HL-60 (cell line): ENCODE results near the gene BCL11A.

ENCODE experiments used
- DNase-seq, 2 experiments: peaks; one replicate each; pipeline ENCODE4 v3.0.0-alpha.2; 2010 to 2020; ENCODE audit warnings: low read depth in 1 of 2, low spot score in 1 of 2
- H3K27ac ChIP-seq: fragments of 250-450 bp; sonication (Bioruptor Pico); replicated peaks from 2 replicates; pipeline ENCODE4 v1.5.1; 2020; ENCODE audit warnings: mild to moderate bottlenecking, moderate library complexity
- H3K27me3 ChIP-seq: fragments of 250-450 bp; sonication (Bioruptor Pico); 2 replicates; pipeline ENCODE4 v1.5.1; 2021; ENCODE audit warnings: mild to moderate bottlenecking, moderate library complexity; ENCODE audit not compliant: insufficient read depth, poor library complexity, severe bottlenecking
- H3K4me3 ChIP-seq: replicated peaks from 2 replicates; pipeline ENCODE4 v1.5.1; 2011; ENCODE audit warnings: mild to moderate bottlenecking, control low read depth, low read length; ENCODE audit not compliant: insufficient read depth
- CTCF ChIP-seq: IDR thresholded peaks from one replicate; pipeline ENCODE4 v1.5.1; 2011; ENCODE audit warnings: low read length, control low read depth, inconsistent platforms; ENCODE audit not compliant: insufficient read depth
- GABPA ChIP-seq: IDR thresholded peaks from 2 replicates; pipeline ENCODE4 v1.6.1; 2012; ENCODE audit warnings: low read depth
- POLR2AphosphoS5 ChIP-seq: IDR thresholded peaks from 2 replicates; pipeline ENCODE4 v1.6.1; 2012; ENCODE audit warnings: low read depth
- REST ChIP-seq: IDR thresholded peaks from 2 replicates; pipeline ENCODE4 v1.6.1; 2012; ENCODE audit warnings: low read depth; ENCODE audit not compliant: insufficient replicate concordance
- SPI1 ChIP-seq: IDR thresholded peaks from 2 replicates; pipeline ENCODE4 v1.6.1; 2012; ENCODE audit warnings: low read depth, mild to moderate bottlenecking, borderline replicate concordance

Gene BCL11A

GRCh38 chr2:60496475-60496874 is 57.0 kb downstream of the BCL11A start:
- no peaks in the 10 kb centered on the region for H3K27me3 ChIP-seq
- H3K27ac ChIP-seq: no peak overlapping the region
- TF ChIP-seq GABPA: no peak
- no peak for TF ChIP-seq POLR2AphosphoS5
- TF ChIP-seq REST: no peak
- no peak for TF ChIP-seq CTCF
- no peak for TF ChIP-seq SPI1
- DNase-seq: no peak
- H3K4me3 ChIP-seq: no peak overlapping the region

DNA sequence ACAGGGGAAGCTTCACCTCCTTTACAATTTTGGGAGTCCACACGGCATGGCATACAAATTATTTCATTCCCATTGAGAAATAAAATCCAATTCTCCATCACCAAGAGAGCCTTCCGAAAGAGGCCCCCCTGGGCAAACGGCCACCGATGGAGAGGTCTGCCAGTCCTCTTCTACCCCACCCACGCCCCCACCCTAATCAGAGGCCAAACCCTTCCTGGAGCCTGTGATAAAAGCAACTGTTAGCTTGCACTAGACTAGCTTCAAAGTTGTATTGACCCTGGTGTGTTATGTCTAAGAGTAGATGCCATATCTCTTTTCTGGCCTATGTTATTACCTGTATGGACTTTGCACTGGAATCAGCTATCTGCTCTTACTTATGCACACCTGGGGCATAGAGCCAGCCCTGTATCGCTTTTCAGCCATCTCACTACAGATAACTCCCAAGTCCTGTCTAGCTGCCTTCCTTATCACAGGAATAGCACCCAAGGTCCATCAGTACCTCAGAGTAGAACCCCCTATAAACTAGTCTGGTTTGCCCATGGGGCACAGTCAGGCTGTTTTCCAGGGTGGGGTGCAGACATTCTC is 58.3 kb downstream of the BCL11A start:
- H3K27ac ChIP-seq: no peak overlapping the region
- no peak overlapping the region for H3K4me3 ChIP-seq
- no peak for DNase-seq
- no peaks in the 10 kb centered on the region for H3K27me3 ChIP-seq
- TF ChIP-seq CTCF (no peak), SPI1 (no peak), GABPA (no peak), POLR2AphosphoS5 (no peak), REST (no peak)

DNA sequence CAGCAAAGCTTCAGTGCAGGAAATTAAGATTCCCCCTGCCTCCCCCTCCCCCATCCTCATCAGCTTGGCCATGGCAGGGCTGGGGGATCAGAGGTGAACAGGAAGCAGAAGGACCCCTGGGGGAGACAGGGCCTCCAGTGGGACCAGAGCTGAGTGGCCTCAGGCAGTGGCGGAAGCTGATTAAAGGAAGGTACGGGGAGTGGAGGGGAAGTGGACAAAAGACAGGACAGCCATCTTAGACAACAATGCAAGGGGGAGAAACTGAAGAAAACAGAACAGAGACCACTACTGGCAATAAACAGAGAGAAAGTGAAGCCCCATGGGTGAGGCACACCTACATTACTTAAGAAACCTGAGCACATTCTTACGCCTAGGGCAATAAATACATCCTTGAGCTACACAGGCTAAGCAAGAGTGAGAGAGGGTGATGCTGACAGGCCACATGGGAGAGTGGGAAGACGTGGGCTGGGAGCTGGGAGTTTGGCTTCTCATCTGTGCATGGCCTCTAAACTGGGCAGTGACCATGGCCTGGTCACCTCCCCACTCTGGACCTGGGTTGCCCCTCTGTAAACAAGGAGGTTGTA is 59.6 kb downstream of the BCL11A start:
- Histone ChIP-seq H3K27me3 (no peaks in the 10 kb centered on the region), H3K27ac (no peak overlapping the region), H3K4me3 (no peak overlapping the region)
- no peak for TF ChIP-seq CTCF
- no peak for TF ChIP-seq POLR2AphosphoS5
- DNase-seq: no peak

DNA sequence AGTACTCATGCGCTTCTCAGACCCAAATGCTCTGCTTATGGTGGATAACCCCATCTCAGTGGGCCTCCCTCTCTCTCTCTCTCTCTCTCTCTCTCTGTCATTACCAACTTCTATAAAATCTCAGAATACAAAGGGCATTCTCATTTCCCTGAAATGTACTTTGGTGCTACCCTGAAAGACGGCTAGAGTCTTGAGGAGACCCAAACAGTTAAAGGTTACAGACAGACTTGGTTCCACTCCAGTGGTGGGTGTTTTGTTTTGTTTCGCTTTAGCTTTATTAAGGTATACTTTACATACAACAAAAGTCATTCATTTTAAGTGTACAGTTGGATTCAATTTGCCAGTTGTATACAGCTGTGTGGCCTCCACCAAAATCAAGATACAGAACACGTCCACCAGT is 60.9 kb downstream of the BCL11A start:
- H3K27ac ChIP-seq: no peak overlapping the region
- TF ChIP-seq CTCF (no peak), GABPA (no peak), REST (no peak), SPI1 (no peak), POLR2AphosphoS5 (no peak)
- DNase-seq: no peak
- H3K4me3 ChIP-seq: no peak overlapping the region
- H3K27me3 ChIP-seq: no peaks in the 10 kb centered on the region
